ENCODE measurements around the gene KRT76.

- no peak for TF ChIP-seq POLR2AphosphoS5 (IDR thresholded peaks at IDR 0.05; ENCODE audit: low read depth, low read length)
- no peak for TF ChIP-seq TAF1 (IDR thresholded peaks at IDR 0.05; ENCODE audit: borderline replicate concordance, insufficient read depth, low read length)
Measured at GRCh38 chr12:52805000-52805399, 27.9 kb upstream of the KRT76 start.
